Stimulated activated effector memory CD8-positive, alpha-beta T cell treated with anti-CD3 and anti-CD28 coated beads, Interleukin-12 subunit alpha, Interleukin-12 subunit beta, amount 100 ng/mL, for 72 hours (primary cell): ENCODE data around the gene SIVA1.

ENCODE experiments used
- ATAC-seq: fragments of 150-1000 bp; cut with Tn5 transposase; 2 replicates; pipeline ENCODE4 v1.10.0; 2021
- DNase-seq, 2 donors: peaks; one replicate each; pipeline ENCODE4 v3.0.0; 2021 to 2022; ENCODE audit warnings: low spot score in 2 of 2
- H3K27ac Mint-ChIP-seq: one replicate; pipeline ENCODE4 v1.8.0; 2022; ENCODE audit warnings: mild to moderate bottlenecking, mixed read lengths
- H3K36me3 Mint-ChIP-seq: one replicate; pipeline ENCODE4 v1.8.0; 2022; ENCODE audit warnings: mild to moderate bottlenecking, mixed read lengths
- H3K4me1 Mint-ChIP-seq: one replicate; pipeline ENCODE4 v1.8.0; 2022; ENCODE audit warnings: mixed read lengths
- H3K4me3 Mint-ChIP-seq: one replicate; pipeline ENCODE4 v1.8.0; 2022; ENCODE audit warnings: mild to moderate bottlenecking, mixed read lengths
- H3K9me3 Mint-ChIP-seq: one replicate; pipeline ENCODE4 v1.8.0; 2022; ENCODE audit warnings: mixed read lengths

The SIVA1 gene

DNA sequence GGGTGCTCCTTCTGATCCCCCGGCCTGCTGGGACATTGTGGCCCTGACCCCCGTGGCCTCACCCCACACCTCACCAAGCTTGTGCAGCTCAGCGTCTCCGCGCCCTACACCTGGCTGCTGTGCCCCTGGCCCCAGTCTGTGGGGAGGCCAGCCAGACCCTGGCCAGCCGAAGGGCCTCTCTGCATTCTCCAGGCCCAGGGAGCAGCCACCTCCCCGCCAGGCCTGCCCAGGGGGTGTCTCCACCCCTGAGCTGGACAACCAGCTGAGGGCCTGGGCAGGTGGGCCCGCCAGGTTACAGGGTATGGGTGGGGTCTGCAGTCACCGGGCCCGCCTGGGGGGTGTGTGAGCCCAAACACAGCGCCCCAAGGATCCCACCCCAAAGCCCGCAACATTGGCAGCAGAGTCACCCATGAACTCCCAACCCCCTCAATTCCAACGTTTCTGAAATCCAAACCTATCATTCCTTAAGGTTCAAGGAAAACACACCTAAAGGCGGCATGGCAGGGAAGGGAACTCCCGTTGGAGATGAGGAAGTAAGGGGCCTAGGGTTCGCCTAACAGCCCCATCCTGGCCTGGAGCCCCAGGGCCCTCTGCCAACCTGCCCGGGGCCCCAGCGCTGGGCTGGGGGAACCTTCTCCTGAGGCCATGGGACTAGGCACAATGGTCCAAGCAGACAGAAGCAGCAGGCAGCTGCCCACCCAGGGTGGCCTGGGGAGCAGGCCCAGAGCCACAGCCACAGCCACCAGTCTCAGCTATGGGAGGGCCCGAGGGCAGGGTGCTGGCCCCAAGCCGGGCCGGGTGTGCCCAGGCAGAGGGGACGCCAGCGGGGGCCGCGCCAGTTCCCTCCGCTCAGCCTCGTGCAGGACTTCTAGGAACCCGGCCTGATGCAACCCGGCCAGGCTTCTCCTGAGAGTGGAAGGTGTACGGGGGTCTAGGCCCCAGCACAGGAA lies 34.1 kb downstream of the SIVA1 start:
- ATAC-seq (no peak), DNase-seq (no peak)
- Mint-ChIP-seq H3K4me1 (peaks cover 32% of the 10 kb centered on the region), H3K36me3 (peaks cover 23% of the 10 kb centered on the region), H3K4me3 (no peak overlapping the region), H3K9me3 (no peaks in the 10 kb centered on the region), H3K27ac (peak overlapping the region; percentile 81)

DNA sequence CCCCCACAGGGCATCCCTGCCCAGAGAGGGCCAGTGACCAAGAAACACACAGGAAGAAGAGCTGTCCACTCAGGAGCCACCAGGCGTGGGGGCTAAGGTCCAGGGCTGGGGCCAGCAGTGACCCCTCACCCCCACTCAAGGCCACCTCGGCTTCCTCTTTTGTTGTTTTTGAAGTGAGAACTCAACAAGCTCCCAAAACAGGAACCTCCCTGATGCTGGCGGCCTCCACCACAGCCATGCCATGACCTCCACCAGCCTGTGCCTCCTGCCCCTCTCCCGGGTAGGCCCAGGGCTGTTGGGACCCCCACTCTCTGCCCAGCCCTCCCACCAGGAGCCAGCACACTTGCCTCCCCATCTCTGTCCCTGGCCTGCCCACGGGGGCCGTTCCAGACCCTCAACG lies 34.8 kb downstream of the SIVA1 start:
- Mint-ChIP-seq H3K9me3 (no peaks in the 10 kb centered on the region), H3K4me1 (peaks cover 36% of the 10 kb centered on the region), H3K36me3 (peaks cover 26% of the 10 kb centered on the region), H3K27ac (peak overlapping the region; percentile 81), H3K4me3 (no peak overlapping the region)
- DNase-seq (no peak), ATAC-seq (no peak)

DNA sequence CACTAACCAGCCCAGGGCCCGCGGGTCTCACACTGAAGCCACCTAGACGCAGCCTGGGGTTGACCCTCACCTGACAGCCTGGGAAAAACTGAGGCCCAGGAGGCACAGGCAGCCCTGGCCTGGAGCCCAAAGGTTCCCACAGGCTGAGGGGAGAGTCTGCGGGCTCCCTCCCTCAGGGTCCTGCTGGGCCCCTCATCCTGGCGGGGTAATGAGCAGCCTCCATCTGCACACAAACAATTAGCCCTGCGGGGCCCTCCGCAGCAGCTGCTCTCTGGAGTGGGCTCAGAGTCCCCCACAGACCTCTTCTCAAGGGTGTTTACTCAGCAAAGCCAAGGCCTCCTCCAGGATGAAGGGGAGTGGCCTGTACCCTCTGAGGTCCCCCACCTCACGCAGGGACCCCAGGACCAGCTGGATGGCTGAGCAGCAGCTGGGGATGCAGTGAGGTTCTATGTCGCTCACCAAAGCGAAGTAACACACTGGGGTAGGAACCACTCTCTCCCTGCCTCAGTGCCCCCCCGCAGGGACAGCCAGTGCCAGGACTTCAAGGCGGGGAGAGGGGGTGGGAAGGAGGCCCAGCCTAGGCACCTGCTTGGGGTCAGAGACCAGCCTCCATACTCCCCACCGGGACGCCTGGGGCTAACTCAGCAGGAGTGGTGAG lies 35.3 kb downstream of the SIVA1 start:
- Mint-ChIP-seq H3K4me1 (peaks cover 41% of the 10 kb centered on the region), H3K36me3 (peaks cover 32% of the 10 kb centered on the region), H3K27ac (peak overlapping the region; percentile 81), H3K9me3 (no peaks in the 10 kb centered on the region), H3K4me3 (no peak overlapping the region)
- no peak for DNase-seq
- ATAC-seq, result no peak

DNA sequence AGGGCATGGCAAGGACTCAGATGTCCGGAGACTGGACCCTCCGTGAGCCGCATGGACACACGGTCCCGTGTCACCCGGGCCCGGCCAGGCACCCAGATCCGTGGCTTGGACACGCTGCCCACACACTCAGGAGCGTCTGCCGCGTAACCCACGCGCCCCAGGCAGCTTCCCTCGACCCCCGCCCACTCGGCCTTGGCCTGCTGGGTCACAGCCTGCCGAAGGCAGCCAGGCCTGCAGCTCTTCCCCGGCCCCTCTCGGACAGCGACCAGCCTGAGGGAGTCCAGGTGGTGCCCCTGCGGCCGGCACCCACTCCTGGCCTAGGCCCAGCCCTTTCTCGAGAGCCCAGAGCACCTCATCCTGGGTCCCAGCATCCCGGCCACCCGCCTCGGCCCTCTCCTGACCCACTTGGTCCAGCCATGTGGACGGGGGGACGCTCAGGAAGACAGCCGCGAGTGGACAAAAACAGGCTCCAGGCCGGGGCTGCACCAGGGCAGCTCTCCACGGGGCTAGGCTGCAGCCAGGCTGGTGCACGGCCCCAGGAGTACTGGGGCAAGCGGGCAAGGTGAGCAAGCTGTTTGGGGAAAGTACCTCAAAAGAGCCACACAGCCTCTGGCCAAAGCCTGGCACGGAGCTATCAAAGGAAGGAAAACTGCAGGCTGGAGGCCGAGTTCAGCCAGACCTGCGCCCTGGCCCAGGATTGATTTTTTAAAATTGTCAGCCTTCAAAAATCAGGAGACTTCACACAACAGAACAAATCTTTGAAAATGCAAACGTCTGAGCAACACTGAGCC lies 36.1 kb downstream of the SIVA1 start:
- ATAC-seq, result no peak
- peak overlapping the region; percentile 32 for H3K27ac Mint-ChIP-seq
- H3K4me3 Mint-ChIP-seq, result no peak overlapping the region
- no peak for DNase-seq
- peaks cover 37% of the 10 kb centered on the region for H3K36me3 Mint-ChIP-seq
- peaks cover 49% of the 10 kb centered on the region for H3K4me1 Mint-ChIP-seq
- H3K9me3 Mint-ChIP-seq, result no peaks in the 10 kb centered on the region

DNA sequence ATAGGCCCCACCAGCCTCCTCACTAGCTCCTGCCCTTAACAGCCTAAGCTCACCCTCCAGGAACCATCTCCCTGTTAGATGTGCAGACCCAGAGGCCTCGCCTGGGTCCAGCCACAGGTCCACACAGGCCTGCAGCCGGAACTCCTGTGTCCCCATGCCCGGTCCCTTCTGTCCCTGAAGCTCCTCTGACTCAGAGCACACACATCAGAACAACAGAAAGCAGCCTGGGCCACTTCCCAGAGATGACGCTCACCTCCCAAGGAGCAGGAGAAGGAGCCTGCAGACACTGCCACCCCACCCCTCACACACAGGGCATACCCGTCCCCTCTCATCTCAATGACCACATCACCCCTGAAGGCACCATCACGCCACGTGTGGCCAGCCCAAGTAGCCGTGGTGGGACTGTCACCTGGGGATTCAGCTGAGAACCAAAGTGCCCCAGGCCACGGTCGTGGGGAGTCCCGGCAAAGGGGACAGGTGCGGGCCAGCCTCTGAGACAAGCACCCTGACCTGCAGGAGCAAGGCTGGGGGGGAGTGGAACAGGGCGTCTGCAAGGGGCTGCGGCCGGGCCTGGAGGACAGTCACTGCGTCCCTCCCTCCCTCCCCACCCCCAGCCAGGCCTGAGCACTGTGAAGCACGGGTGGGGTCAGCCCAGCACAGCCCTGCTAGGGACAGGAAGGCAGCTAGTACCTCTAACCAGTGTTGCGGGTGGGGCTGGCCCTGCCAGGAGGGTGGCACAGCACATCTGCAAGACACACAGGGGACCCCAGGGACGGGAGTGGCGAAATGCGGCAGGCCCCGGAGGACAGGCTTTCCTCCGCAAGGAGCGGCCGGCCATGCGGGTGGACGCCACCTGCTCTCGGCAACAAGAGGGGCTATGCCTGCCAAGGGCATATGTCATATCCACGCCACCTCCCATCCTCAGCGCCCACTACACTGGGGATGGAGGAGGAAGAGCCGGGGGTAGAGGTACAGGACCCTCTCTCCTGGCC lies 37.1 kb downstream of the SIVA1 start:
- Mint-ChIP-seq H3K4me3 (no peak overlapping the region), H3K27ac (peak overlapping the region; percentile 32), H3K9me3 (no peaks in the 10 kb centered on the region), H3K4me1 (peaks cover 50% of the 10 kb centered on the region), H3K36me3 (peaks cover 44% of the 10 kb centered on the region)
- ATAC-seq, result no peak
- no peak for DNase-seq

DNA sequence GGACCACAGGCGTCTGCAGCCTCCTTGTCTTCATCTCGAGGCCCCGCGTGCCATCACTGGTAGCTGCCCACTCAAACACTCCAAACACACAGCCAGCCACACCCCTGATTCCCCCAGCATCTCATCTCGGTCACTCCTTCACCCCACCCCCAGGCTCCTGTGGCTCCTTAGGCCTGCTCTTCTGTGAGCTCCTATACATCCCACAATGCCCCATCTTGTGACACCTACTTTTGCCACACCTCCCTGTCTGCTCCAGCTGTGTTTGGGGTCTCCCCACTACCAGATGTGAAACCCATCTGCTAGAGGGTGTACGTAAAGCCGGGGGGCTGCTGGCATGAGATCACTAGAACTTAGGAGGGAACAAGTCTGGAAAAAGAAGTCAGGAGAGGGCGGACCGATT lies 38.5 kb downstream of the SIVA1 start:
- Mint-ChIP-seq H3K9me3 (no peaks in the 10 kb centered on the region), H3K4me1 (peaks cover 53% of the 10 kb centered on the region), H3K36me3 (peaks cover 42% of the 10 kb centered on the region), H3K27ac (peak overlapping the region; percentile 84), H3K4me3 (no peak overlapping the region)
- no peak for DNase-seq
- no peak for ATAC-seq

DNA sequence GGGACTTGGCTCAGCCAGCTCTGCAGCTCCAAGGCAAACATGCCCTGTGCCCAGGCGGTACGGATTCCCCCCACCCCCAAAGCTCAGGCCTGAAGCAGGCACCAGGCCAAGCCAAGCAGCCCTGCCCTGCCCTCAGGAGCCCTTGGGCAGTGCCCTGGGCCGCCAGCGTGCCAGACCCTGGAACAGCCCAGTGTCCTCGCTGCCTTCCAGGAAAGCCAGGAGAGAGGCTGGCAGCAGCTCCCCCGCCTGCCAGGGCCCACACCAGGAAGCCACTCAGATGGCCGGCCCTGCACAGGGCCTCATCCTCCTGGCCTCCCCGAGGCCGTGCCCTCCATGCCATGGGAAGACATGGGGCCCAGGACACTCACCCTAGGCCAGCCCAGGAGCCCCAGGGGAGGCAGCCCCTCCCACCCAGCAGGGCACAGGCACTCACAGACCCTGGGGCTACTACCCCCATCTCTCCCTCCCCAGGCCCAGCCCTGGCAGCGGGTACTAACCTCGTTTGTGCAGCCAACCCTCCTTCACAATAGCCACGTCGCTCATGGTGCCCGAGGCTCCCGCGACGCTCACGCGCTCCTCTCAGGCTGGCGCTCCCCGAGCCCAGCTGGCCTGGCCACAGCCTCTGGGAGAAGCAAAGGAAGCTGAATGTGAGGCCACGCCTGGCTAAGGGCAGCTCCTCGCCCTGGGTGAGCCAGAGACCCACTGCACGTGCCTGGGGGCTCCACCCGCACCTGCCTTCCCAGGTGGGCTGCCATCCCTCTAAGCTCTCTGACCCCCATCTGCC lies 39.3 kb downstream of the SIVA1 start:
- DNase-seq, result no peak
- Mint-ChIP-seq H3K4me3 (peak overlapping the region; percentile 83), H3K36me3 (peaks cover 35% of the 10 kb centered on the region), H3K27ac (peak overlapping the region; percentile 85), H3K9me3 (no peaks in the 10 kb centered on the region), H3K4me1 (peaks cover 46% of the 10 kb centered on the region)
- ATAC-seq, result no peak

DNA sequence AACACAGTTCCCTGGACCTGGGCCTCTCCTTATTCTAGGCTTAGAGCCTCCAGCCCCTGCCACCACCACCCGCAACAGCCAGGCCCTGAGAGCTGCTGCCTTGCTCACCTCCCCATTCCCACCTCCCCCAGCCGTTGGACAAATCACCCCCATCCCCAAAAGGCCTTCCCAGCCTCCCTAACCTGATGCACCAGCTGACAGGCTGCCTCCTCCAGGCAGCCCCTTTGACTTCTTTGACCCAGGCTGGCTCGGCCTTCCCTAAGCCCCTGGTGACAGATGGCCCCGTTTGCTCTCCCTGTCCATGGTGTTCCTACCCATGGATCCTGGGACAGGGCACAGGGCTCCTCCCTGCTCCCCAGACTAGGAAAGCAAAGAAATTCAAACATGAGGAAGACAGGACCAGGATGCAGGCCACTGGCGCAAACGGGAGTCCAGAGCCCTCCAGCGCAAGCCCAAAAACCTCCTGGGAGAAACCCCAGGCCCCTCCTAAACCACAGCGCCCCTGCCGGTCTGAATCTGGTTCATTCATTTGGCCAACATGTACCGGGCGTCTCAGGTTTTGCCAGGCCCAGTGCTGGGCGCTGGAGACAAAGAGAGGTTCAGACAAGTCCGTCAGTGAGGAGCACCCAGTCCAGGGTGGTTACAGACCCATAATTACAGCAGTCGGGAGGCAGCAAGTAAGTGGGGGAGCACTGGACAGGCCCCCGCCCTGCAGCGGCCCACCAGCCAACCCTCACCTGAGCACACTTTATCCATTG lies 40.2 kb downstream of the SIVA1 start:
- H3K9me3 Mint-ChIP-seq, result no peaks in the 10 kb centered on the region
- ATAC-seq, result no peak
- peaks cover 35% of the 10 kb centered on the region for H3K36me3 Mint-ChIP-seq
- peak overlapping the region; percentile 83 for H3K4me3 Mint-ChIP-seq
- peak overlapping the region; percentile 85 for H3K27ac Mint-ChIP-seq
- H3K4me1 Mint-ChIP-seq, result peaks cover 44% of the 10 kb centered on the region
- no peak for DNase-seq

DNA sequence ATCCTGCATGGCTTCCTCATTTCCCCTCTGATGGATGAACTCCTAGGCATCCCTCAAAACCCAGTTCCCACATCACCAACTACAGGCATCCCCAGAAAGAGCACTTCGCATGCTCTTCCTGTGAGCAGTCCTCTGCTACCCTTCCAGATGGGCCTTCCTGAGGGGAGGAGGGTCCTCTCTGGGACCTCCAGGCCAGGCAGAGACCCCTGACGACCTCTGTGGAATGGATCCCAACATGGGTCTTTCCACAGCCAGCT lies 40.7 kb downstream of the SIVA1 start:
- peaks cover 35% of the 10 kb centered on the region for H3K36me3 Mint-ChIP-seq
- DNase-seq (no peak), ATAC-seq (no peak)
- H3K4me1 Mint-ChIP-seq, result peaks cover 45% of the 10 kb centered on the region
- no peaks in the 10 kb centered on the region for H3K9me3 Mint-ChIP-seq
- peak overlapping the region; percentile 85 for H3K27ac Mint-ChIP-seq
- peak overlapping the region; percentile 83 for H3K4me3 Mint-ChIP-seq

DNA sequence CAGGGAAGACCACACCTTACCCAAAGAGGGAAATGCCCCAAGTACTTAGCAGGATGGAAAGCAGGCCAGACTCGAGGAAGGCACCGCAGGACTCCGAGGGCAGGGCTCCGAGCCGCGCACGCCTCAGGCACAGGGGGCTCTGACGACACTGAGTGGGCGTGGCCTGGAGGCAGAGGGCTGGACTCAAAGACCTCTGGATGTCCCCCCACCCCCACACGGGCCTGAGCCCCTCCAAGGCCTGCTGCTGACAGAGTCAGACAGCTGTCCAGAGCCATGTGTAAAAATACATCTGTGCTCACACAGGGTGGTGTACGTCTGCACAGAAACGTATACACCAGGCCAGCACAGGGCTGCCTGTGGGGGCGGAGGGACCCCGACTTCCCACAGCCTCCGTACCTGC lies 41.2 kb downstream of the SIVA1 start:
- peaks cover 47% of the 10 kb centered on the region for H3K4me1 Mint-ChIP-seq
- peak overlapping the region; percentile 83 for H3K4me3 Mint-ChIP-seq
- peak; percentile 36 to 71 for DNase-seq
- peak; percentile 43 for ATAC-seq
- peaks cover 35% of the 10 kb centered on the region for H3K36me3 Mint-ChIP-seq
- H3K9me3 Mint-ChIP-seq, result no peaks in the 10 kb centered on the region
- peak overlapping the region; percentile 85 for H3K27ac Mint-ChIP-seq

DNA sequence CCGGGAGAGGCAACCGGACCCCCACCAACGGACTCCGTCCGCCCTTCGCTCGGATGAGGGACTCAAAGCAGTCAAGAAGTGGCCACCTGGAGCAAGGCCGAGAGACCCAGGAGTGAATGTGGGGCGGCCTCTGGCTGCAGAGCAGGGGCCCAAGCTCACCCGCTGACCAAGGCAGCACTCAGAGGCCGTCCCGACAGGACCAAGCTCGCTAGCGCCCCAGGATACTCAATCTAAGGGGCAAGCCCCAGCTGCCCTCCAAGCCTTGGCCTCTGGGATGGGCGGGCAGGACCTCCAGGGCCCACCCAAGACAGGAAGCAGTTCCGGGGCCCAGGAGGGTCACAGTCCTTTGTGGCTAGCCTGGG lies 41.7 kb downstream of the SIVA1 start:
- H3K36me3 Mint-ChIP-seq, result peaks cover 35% of the 10 kb centered on the region
- H3K4me3 Mint-ChIP-seq, result peak overlapping the region; percentile 83
- ATAC-seq (no peak), DNase-seq (no peak)
- peak overlapping the region; percentile 85 for H3K27ac Mint-ChIP-seq
- H3K4me1 Mint-ChIP-seq, result peaks cover 47% of the 10 kb centered on the region
- no peaks in the 10 kb centered on the region for H3K9me3 Mint-ChIP-seq

DNA sequence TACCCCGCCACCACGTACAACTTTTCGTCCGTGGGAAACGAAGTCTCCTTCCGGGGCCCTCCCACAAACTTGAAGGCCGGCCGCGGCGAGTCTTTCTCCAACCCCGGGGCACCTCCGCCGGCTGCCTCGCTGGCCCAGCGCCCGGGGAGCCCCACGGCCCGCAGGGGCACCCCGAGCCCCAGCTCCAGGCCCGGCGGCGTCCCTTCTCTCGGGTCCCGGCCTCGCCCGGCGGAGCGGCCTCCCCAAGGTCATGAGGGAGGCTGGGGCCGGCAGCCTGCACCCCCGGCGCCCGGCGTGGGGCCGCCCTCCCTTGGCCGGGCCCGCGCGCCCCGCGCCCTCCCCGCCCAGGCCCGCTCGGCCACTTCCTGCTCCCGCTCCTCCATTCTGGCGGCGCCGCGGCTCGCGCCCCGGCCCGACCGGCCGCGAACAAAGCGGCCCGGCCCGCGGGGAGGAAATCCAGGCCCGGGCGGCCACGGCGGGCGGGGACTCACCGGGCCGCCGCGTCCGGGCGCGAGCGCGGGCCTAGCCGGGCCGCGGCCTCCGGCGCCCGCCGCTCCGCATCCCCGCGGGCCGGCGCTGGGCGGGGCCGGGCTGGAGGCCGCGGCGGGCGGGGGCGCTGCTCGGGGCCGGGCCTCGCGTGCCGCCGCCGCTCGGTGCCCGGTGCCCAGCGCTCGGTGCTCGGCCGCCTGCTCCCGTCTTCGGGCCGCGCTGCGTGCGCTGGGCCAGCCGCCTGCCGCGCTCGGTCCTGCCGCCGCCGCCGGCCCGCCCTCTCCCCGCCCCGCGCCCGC lies 42.2 kb downstream of the SIVA1 start, which contains the start of gene AKT1:
TSS of gene AKT1 (minus strand) at position 756 of the 788 bp plus-strand sequence. CDS start 3,105 bp downstream, outside the sequence.
- Mint-ChIP-seq H3K4me3 (peak within 1 kb of the TSS; percentile 83), H3K36me3 (peaks cover 33% of the 10 kb centered on the region), H3K9me3 (no peaks in the 10 kb centered on the region), H3K27ac (peak within 1 kb of the TSS; percentile 85), H3K4me1 (peaks cover 47% of the 10 kb centered on the region)
- ATAC-seq, result peak; percentile 60
- DNase-seq, result peak; percentile 20 to 69
